Activated T-helper 1 cell treated with anti-CD3 and anti-CD28 coated beads, Interleukin-12 subunit alpha, Interleukin-12 subunit beta, Interleukin-2, Interleukin-4 antibody, amounts not matched to agents 30 ng/mL and 10 ng/mL and 1 ng/mL, durations not matched to agents 14 hours and 24 hours and 36 hours (primary cell): ENCODE measurements around the gene USB1. TPM values are rescaled to one million over a fixed set of nuclear protein-coding genes. Genes with fewer than 3 reads are reported as not detected.
A peak's percentile ranks its signal among the peaks of the same experiment; 100 is the strongest.
"Not testable (repeated sequence)": the region's sequence is repeated elsewhere in the genome, so short reads cannot be mapped to it uniquely, and the experiment has no call there.

Experiments
- DNase-seq: peaks from one replicate; pipeline ENCODE4 v3.0.0; 2021; ENCODE audit warnings: low spot score
- H3K27ac Mint-ChIP-seq: one replicate; pipeline ENCODE4 v1.8.0; 2021; ENCODE audit warnings: mild to moderate bottlenecking, mixed read lengths
- H3K27me3 Mint-ChIP-seq: one replicate; pipeline ENCODE4 v1.8.0; 2022; ENCODE audit warnings: mild to moderate bottlenecking, moderate library complexity, mixed read lengths; ENCODE audit not compliant: insufficient read depth
- H3K36me3 Mint-ChIP-seq: one replicate; pipeline ENCODE4 v1.8.0; 2021; ENCODE audit warnings: low read depth, mixed read lengths
- H3K4me1 Mint-ChIP-seq: one replicate; pipeline ENCODE4 v1.8.0; 2021; ENCODE audit warnings: low read depth, mixed read lengths
- H3K4me3 Mint-ChIP-seq: one replicate; pipeline ENCODE4 v1.8.0; 2021; ENCODE audit warnings: mild to moderate bottlenecking, moderate library complexity, mixed read lengths
- H3K9me3 Mint-ChIP-seq: one replicate; pipeline ENCODE4 v1.8.0; 2021; ENCODE audit warnings: mixed read lengths
- intact Hi-C: fragments of 100-400 bp; cut with micrococcal nuclease; formaldehyde crosslinking; loops from one replicate; pipeline ENCODE4 v1.15.1; 2024
- total RNA-seq: library from RNA; stranded (reverse); gene quantifications from 2 replicates; pipeline ENCODE4 v1.2.3, GENCODE V29; 2022

USB1 gene
- total RNA-seq, 1 donor from 2014 or later = 60.8 TPM

- Mint-ChIP-seq H3K4me3 (peak within 1 kb of the TSS; percentile 91), H3K9me3 (no peaks in the 10 kb centered on the region), H3K27ac (peak within 1 kb of the TSS; percentile 91), H3K36me3 (peaks cover 26% of the 10 kb centered on the region), H3K4me1 (peaks cover 45% of the 10 kb centered on the region), H3K27me3 (no peaks in the 10 kb centered on the region)
- no peak for DNase-seq
- intact Hi-C loops = loop anchor here (1.0 to 10.0 kb wide), 7 partner anchors 197 to 538 kb away; partner anchors contain the start of genes CSNK2A2, GINS3, KATNB1 and POLR2C
Observed at GRCh38 chr16:57999971-58000705, 1.1 kb upstream of the USB1 start, which contains the start of gene ZNF319. TSS of gene ZNF319 (minus strand) at chr16:58000672. CDS start at chr16:57998265, 2,407 bp downstream.

GRCh38 chr16:58001781-58002415 is 691 bp downstream of the USB1 start:
- peaks cover 45% of the 10 kb centered on the region for H3K4me1 Mint-ChIP-seq
- peak overlapping the region; percentile 91 for H3K4me3 Mint-ChIP-seq
- H3K27me3 Mint-ChIP-seq = no peaks in the 10 kb centered on the region
- no peak for DNase-seq
- H3K36me3 Mint-ChIP-seq = peaks cover 34% of the 10 kb centered on the region
- no peaks in the 10 kb centered on the region for H3K9me3 Mint-ChIP-seq
- no peak overlapping the region for H3K27ac Mint-ChIP-seq
- intact Hi-C loops = loop anchor here (1.0 to 10.0 kb wide), 8 partner anchors 17 to 540 kb away; partner anchors contain the start of genes CFAP20, GINS3, MMP15 and POLR2C

GRCh38 chr16:58002416-58002800 is 1.2 kb downstream of the USB1 start:
- Mint-ChIP-seq H3K4me1 (peaks cover 43% of the 10 kb centered on the region), H3K27ac (no peak overlapping the region), H3K4me3 (peak overlapping the region; percentile 91), H3K9me3 (no peaks in the 10 kb centered on the region), H3K36me3 (peaks cover 34% of the 10 kb centered on the region), H3K27me3 (no peaks in the 10 kb centered on the region)
- intact Hi-C loops = loop anchor here (5.0 to 10.0 kb wide), 2 partner anchors 512 to 540 kb away; partner anchors contain the start of genes POLR2C and SETD6
- no peak for DNase-seq

- peaks cover 31% of the 10 kb centered on the region for H3K36me3 Mint-ChIP-seq
- H3K27me3 Mint-ChIP-seq = no peaks in the 10 kb centered on the region
- no peak for DNase-seq
- intact Hi-C loops = loop anchor here (5.0 to 10.0 kb wide), 2 partner anchors 512 to 541 kb away; partner anchors contain the start of genes POLR2C and SETD6
- no peaks in the 10 kb centered on the region for H3K9me3 Mint-ChIP-seq
- no peak overlapping the region for H3K27ac Mint-ChIP-seq
- peaks cover 38% of the 10 kb centered on the region for H3K4me1 Mint-ChIP-seq
- peak overlapping the region; percentile 91 for H3K4me3 Mint-ChIP-seq
Observed at GRCh38 chr16:58002936-58003335, 1.7 kb downstream of the USB1 start.

GRCh38 chr16:58004736-58005135 is 3.5 kb downstream of the USB1 start:
- not testable (repeated sequence) for H3K27ac Mint-ChIP-seq, DNase-seq, H3K9me3 Mint-ChIP-seq, H3K27me3 Mint-ChIP-seq, H3K4me3 Mint-ChIP-seq
- peaks cover 31% of the 10 kb centered on the region for H3K36me3 Mint-ChIP-seq
- peaks cover 26% of the 10 kb centered on the region for H3K4me1 Mint-ChIP-seq
- intact Hi-C loops = loop anchor here (1.0 to 10.0 kb wide), 3 partner anchors 105 to 542 kb away; partner anchors contain the start of genes POLR2C and SETD6

- Mint-ChIP-seq H3K4me1 (peaks cover 5% of the 10 kb centered on the region), H3K4me3 (no peak overlapping the region), H3K27me3 (no peaks in the 10 kb centered on the region), H3K9me3 (no peaks in the 10 kb centered on the region), H3K36me3 (peaks cover 25% of the 10 kb centered on the region), H3K27ac (peak overlapping the region; percentile 48)
- DNase-seq = no peak
- intact Hi-C loops = loop anchor here (10.0 kb wide), 1 partner anchor 505 kb away; the partner anchor contains the start of gene SETD6
Observed at GRCh38 chr16:58009856-58010416, 8.7 kb downstream of the USB1 start.

- intact Hi-C loops = no loop called here
- Mint-ChIP-seq H3K4me3 (no peak overlapping the region), H3K9me3 (no peaks in the 10 kb centered on the region), H3K36me3 (peaks cover 21% of the 10 kb centered on the region), H3K27ac (no peak overlapping the region), H3K4me1 (peaks cover 5% of the 10 kb centered on the region), H3K27me3 (no peaks in the 10 kb centered on the region)
- no peak for DNase-seq
Observed at GRCh38 chr16:58010886-58011285, 9.7 kb downstream of the USB1 start.

GRCh38 chr16:58011652-58012051 is 10.4 kb downstream of the USB1 start:
- H3K4me3 Mint-ChIP-seq = no peak overlapping the region
- peaks cover 5% of the 10 kb centered on the region for H3K4me1 Mint-ChIP-seq
- no peaks in the 10 kb centered on the region for H3K9me3 Mint-ChIP-seq
- intact Hi-C loops = no loop called here
- peaks cover 16% of the 10 kb centered on the region for H3K36me3 Mint-ChIP-seq
- no peak for DNase-seq
- H3K27me3 Mint-ChIP-seq = no peaks in the 10 kb centered on the region
- H3K27ac Mint-ChIP-seq = no peak overlapping the region

- Mint-ChIP-seq H3K36me3 (peaks cover 10% of the 10 kb centered on the region), H3K4me1 (peaks cover 5% of the 10 kb centered on the region), H3K27me3 (no peaks in the 10 kb centered on the region), H3K4me3 (no peak overlapping the region), H3K27ac (no peak overlapping the region), H3K9me3 (no peaks in the 10 kb centered on the region)
- intact Hi-C loops = no loop called here
- no peak for DNase-seq
Observed at GRCh38 chr16:58012481-58012880, 11.3 kb downstream of the USB1 start.

- H3K9me3 Mint-ChIP-seq = no peaks in the 10 kb centered on the region
- intact Hi-C loops = no loop called here
- peaks cover 5% of the 10 kb centered on the region for H3K4me1 Mint-ChIP-seq
- H3K4me3 Mint-ChIP-seq = no peak overlapping the region
- peaks cover 10% of the 10 kb centered on the region for H3K36me3 Mint-ChIP-seq
- no peak for DNase-seq
- H3K27ac Mint-ChIP-seq = no peak overlapping the region
- H3K27me3 Mint-ChIP-seq = no peaks in the 10 kb centered on the region
Observed at GRCh38 chr16:58013201-58013956, 12.2 kb downstream of the USB1 start.

- peaks cover 8% of the 10 kb centered on the region for H3K4me1 Mint-ChIP-seq
- H3K4me3 Mint-ChIP-seq = no peak overlapping the region
- no peaks in the 10 kb centered on the region for H3K9me3 Mint-ChIP-seq
- intact Hi-C loops = no loop called here
- H3K27ac Mint-ChIP-seq = no peak overlapping the region
- no peak for DNase-seq
- H3K36me3 Mint-ChIP-seq = peaks cover 3% of the 10 kb centered on the region
- H3K27me3 Mint-ChIP-seq = no peaks in the 10 kb centered on the region
Observed at GRCh38 chr16:58016840-58017446, 15.7 kb downstream of the USB1 start.

- H3K9me3 Mint-ChIP-seq = no peaks in the 10 kb centered on the region
- H3K36me3 Mint-ChIP-seq = peaks cover 3% of the 10 kb centered on the region
- intact Hi-C loops = no loop called here
- no peak for DNase-seq
- no peak overlapping the region for H3K27ac Mint-ChIP-seq
- H3K4me1 Mint-ChIP-seq = peaks cover 8% of the 10 kb centered on the region
- no peak overlapping the region for H3K4me3 Mint-ChIP-seq
- peaks cover 5% of the 10 kb centered on the region for H3K27me3 Mint-ChIP-seq
Observed at GRCh38 chr16:58018803-58019202, 17.6 kb downstream of the USB1 start.
